Heart right ventricle (tissue), 16 donors: ENCODE data around the gene CYTH1. TPM values are rescaled to one million over a fixed set of nuclear protein-coding genes. Genes with fewer than 3 reads are reported as not detected.

Source experiments
- ATAC-seq, 8 donors: fragments of 200-7000 bp; cut with Tn5 transposase; one replicate each; pipeline ENCODE4 v1.9.1; 2020; ENCODE audit warnings: mild to moderate bottlenecking in 8 of 8, moderate library complexity in 8 of 8, moderate number of reproducible peaks in 1 of 8
- DNase-seq, 2 donors: peaks; one replicate each; pipeline ENCODE4 v3.0.0-alpha.2; 2020
- H3K27ac ChIP-seq, 10 donors: fragments of 200-600 bp; sonication (generic) in 2 of 10; one replicate each; pipeline versions ENCODE4 v1.5.0 to v1.8.0; 2020 to 2022; ENCODE audit warnings: mild to moderate bottlenecking in 3 of 10
- H3K27me3 ChIP-seq, 7 donors: fragments of 200-600 bp; one replicate each; pipeline ENCODE4 v1.8.0; 2021 to 2022; ENCODE audit warnings: mild to moderate bottlenecking in 2 of 7
- H3K36me3 ChIP-seq, 9 donors: fragments of 200-600 bp; sonication (generic) in 1 of 9; one replicate each; pipeline versions ENCODE4 v1.5.0 to v1.8.0; 2020 to 2022; ENCODE audit warnings: mild to moderate bottlenecking in 2 of 9
- H3K4me1 ChIP-seq, 9 donors: fragments of 200-600 bp; sonication (generic) in 1 of 9; one replicate each; pipeline versions ENCODE4 v1.5.0 to v1.8.0; 2020 to 2022; ENCODE audit warnings: mild to moderate bottlenecking in 4 of 9
- H3K4me3 ChIP-seq, 10 donors: fragments of 200-600 bp; sonication (generic) in 2 of 10; one replicate each; pipeline versions ENCODE4 v1.5.0 to v1.8.0; 2020 to 2022; ENCODE audit warnings: mild to moderate bottlenecking in 7 of 10, moderate library complexity in 2 of 10
- H3K9me3 ChIP-seq, 11 donors: fragments of 200-600 bp in 10 of 11; sonication (generic) in 2 of 11; one replicate each; pipeline versions ENCODE4 v1.5.0 to v1.8.0; 2013 to 2022; ENCODE audit warnings: mild to moderate bottlenecking in 2 of 11, control low read depth in 1 of 11, moderate library complexity in 1 of 11
- CTCF ChIP-seq, 9 donors: fragments of 200-600 bp; sonication (generic) in 2 of 9; IDR thresholded peaks; one replicate each; pipeline versions ENCODE4 v1.5.0 to v1.8.0; 2021 to 2022; ENCODE audit warnings: antibody characterized with exemption in 9 of 9, mild to moderate bottlenecking in 5 of 9, moderate library complexity in 1 of 9
- WGBS, 2 donors: extraction: QIAGEN DNeasy Blood & Tissue Kit; methylation state at CpG; one replicate each; pipeline ENCODE4 v1.1.7; 2013; ENCODE audit warnings: inconsistent platforms in 1 of 2; 5-methylcytosine and 5-hydroxymethylcytosine counted together
- intact Hi-C, 10 donors: fragments of 100-400 bp; cut with DNase I; formaldehyde crosslinking; loops; one replicate each; pipeline versions ENCODE4 v1.11.1 to v1.14.2; 2022
- polyA plus RNA-seq, 2 donors: library from polyadenylated mRNA; stranded (reverse); fragments of 200-250 nt; gene quantifications; one replicate each; pipeline ENCODE4 v1.2.3, GENCODE V29; 2013
- total RNA-seq, 10 donors: library from RNA; stranded (reverse); fragmentation: NEBNext Ultra II Directional in 3 of 10; extraction: Animal tissue kit (Norgen Biotek cat#: 25700) in 3 of 10; gene quantifications; one replicate each; pipeline versions ENCODE4 v1.2.1 to v1.2.4, GENCODE V29; 2021 to 2023
- donor health status: Arrhythmogenic right ventricular cardiomyopathy.
- donor health status: ischemic (EF 13 %, LVEDD 7.1; RV severe dilation, severe dysfunction).
- donor health status: healthy with polysubstance abuse.
- donor health status: DM: no; HTN: yes; CAD: no.
- donor health status: DM: no; HTN: no; CAD: no.
- donor health status: ischemic (EF 25% LVEDD 6.9; RV normal size, moderate dysfunction).
- donor health status: ischemic (EF 25% LVEDD 5.7; RV mildly dilated, moderate dysfunction).
- donor health status: healthy.
- donor health status: DM: yes; HTN: yes; CAD: no.
- donor health status: Ischemic cardiomyopathy.
- donor health status: ischemic (EF 35%, LVEDD 5.7; RV mildly dilated, moderate dysfunction).
- donor health status: nonischemic (EF 11% LVEDD 7.7; RV severe dilation, severe dysfunction).
- donor health status: DM: yes; HTN: yes; CAD: no.
- donor health status: PGD.
- donor health status: ischemic (EF 29% LVEDD 5.4; RV normal size, mild dysfunction).
- donor health status: nonischemic (EF 23%, LVEDD 6.1; RV moderate dilation, normal function).

CYTH1 gene
- total and polyA plus RNA-seq, 12 donors, result 22.3 to 46.9 (median 32.5) TPM

GRCh38 chr17:78675316-78675616 lies 106.8 kb downstream of the CYTH1 start:
- Histone ChIP-seq H3K4me1 (peaks cover 0 to under 1% (median 0%) of the 10 kb centered on the region in 9 donors), H3K4me3 (no peak overlapping the region), H3K27me3 (no peaks in the 10 kb centered on the region), H3K36me3 (peaks cover 0 to 84% (median 49%) of the 10 kb centered on the region in 9 donors), H3K27ac (no peak overlapping the region), H3K9me3 (no peaks in the 10 kb centered on the region)
- TF ChIP-seq CTCF (IDR thresholded peaks at IDR 0.05), result no peak
- peak in 1 of 8 donors; percentile 31 for ATAC-seq
- DNase-seq, result no peak
- intact Hi-C loops, result no loop called here
- WGBS, 2 donors, result 90 to 95% methylated on average over 17 of the region's 17 CpGs

GRCh38 chr17:78674595-78675315 lies 107.3 kb downstream of the CYTH1 start:
- no peak overlapping the region for H3K4me3 ChIP-seq
- no peak overlapping the region for H3K27ac ChIP-seq
- TF ChIP-seq CTCF (IDR thresholded peaks at IDR 0.05), result no peak
- ATAC-seq (peak in 1 of 8 donors; percentile 9), DNase-seq (no peak)
- peaks cover 0 to 79% (median 44%) of the 10 kb centered on the region in 9 donors for H3K36me3 ChIP-seq
- H3K4me1 ChIP-seq, result peaks cover 0 to 3% (median 0%) of the 10 kb centered on the region in 9 donors
- H3K27me3 ChIP-seq, result no peaks in the 10 kb centered on the region
- 88 to 91% methylated on average over 28 of the region's 28 CpGs for WGBS, 2 donors
- intact Hi-C loops, result no loop called here
- no peaks in the 10 kb centered on the region for H3K9me3 ChIP-seq

- Histone ChIP-seq H3K4me3 (no peak overlapping the region), H3K9me3 (no peaks in the 10 kb centered on the region), H3K27ac (no peak overlapping the region), H3K4me1 (peaks cover 0 to 3% (median 0%) of the 10 kb centered on the region in 9 donors), H3K27me3 (no peaks in the 10 kb centered on the region), H3K36me3 (peaks cover 0 to 73% (median 38%) of the 10 kb centered on the region in 9 donors)
- 56 to 60% methylated on average over 5 of the region's 5 CpGs for WGBS, 2 donors
- DNase-seq, result no peak
- no peak for ATAC-seq
- no peak for TF ChIP-seq CTCF (IDR thresholded peaks at IDR 0.05)
- intact Hi-C loops, result no loop called here
These were observed 107.9 kb downstream of the CYTH1 start for GRCh38 chr17:78674156-78674555.

GRCh38 chr17:78673395-78673794 lies 108.7 kb downstream of the CYTH1 start:
- no peaks in the 10 kb centered on the region for H3K27me3 ChIP-seq
- WGBS, 2 donors, result 92 to 94% methylated on average over 7 of the region's 7 CpGs
- H3K9me3 ChIP-seq, result no peaks in the 10 kb centered on the region
- TF ChIP-seq CTCF (IDR thresholded peaks at IDR 0.05), result no peak
- H3K36me3 ChIP-seq, result peaks cover 0 to 66% (median 30%) of the 10 kb centered on the region in 9 donors
- no peak for DNase-seq
- peaks cover 0 to 3% (median 0%) of the 10 kb centered on the region in 9 donors for H3K4me1 ChIP-seq
- no peak overlapping the region for H3K4me3 ChIP-seq
- ATAC-seq, result no peak
- H3K27ac ChIP-seq, result no peak overlapping the region
- intact Hi-C loops, result loop anchor here in 1 of 10 donors (2.0 kb wide), 1 partner anchor 15 kb away; no protein-coding TSS in a partner anchor
